Calu3 (cell line): ENCODE measurements around the gene KHNYN. TPM values are rescaled to one million over a fixed set of nuclear protein-coding genes. Genes with fewer than 3 reads are reported as not detected.
"Not testable (repeated sequence)": the region's sequence is repeated elsewhere in the genome, so short reads cannot be mapped to it uniquely, and the experiment has no call there.

Source experiments
- BruUV-seq: library from RNA; stranded (reverse); fragments of 400-500 nt; replicated peaks from 2 replicates; lab custom pipeline; 2021; lab: Mats Ljungman, UMichigan
- CTCF ChIA-PET: fragments of 300-600 bp; sonication (Branson Sonifier 250); formaldehyde crosslinking; loops from one replicate; lab custom pipeline; 2022; ENCODE audit warnings: antibody characterized with exemption; lab: Charles Lee
- DNase-seq: peaks from one replicate; pipeline ENCODE4 v3.0.0; 2022
- H3K27ac Mint-ChIP-seq: one replicate; pipeline ENCODE4 v1.8.0; 2022; ENCODE audit warnings: mixed read lengths; ENCODE audit not compliant: unreplicated experiment
- H3K27me3 Mint-ChIP-seq: one replicate; pipeline ENCODE4 v1.8.0; 2022; ENCODE audit warnings: mixed read lengths; ENCODE audit not compliant: unreplicated experiment
- H3K36me3 Mint-ChIP-seq: one replicate; pipeline ENCODE4 v1.8.0; 2022; ENCODE audit warnings: mild to moderate bottlenecking, moderate library complexity, mixed read lengths; ENCODE audit not compliant: insufficient read depth, unreplicated experiment
- H3K4me1 Mint-ChIP-seq: one replicate; pipeline ENCODE4 v1.8.0; 2022; ENCODE audit warnings: mild to moderate bottlenecking, low read depth, mixed read lengths; ENCODE audit not compliant: unreplicated experiment
- H3K4me3 Mint-ChIP-seq: one replicate; pipeline ENCODE4 v1.8.0; 2022; ENCODE audit warnings: mild to moderate bottlenecking, low read depth, moderate library complexity, mixed read lengths; ENCODE audit not compliant: unreplicated experiment
- H3K9me3 Mint-ChIP-seq: one replicate; pipeline ENCODE4 v1.8.0; 2022; ENCODE audit warnings: low read depth, mixed read lengths; ENCODE audit not compliant: unreplicated experiment
- intact Hi-C: fragments of 100-400 bp; cut with micrococcal nuclease; formaldehyde crosslinking; loops from one replicate; pipeline ENCODE4 v1.10.0; 2022; ENCODE audit not compliant: unreplicated experiment
- total RNA-seq: library from RNA; stranded (reverse); gene quantifications from 2 replicates; pipeline ENCODE4 v1.2.3, GENCODE V29; 2022
- TF ChIP-seq, protein P1 (sequence below): fragments of 200-600 bp; IDR thresholded peaks from one replicate; pipeline ENCODE4 v1.8.0; 2022; ENCODE audit warnings: antibody characterized with exemption; ENCODE audit not compliant: unreplicated experiment

The KHNYN gene
- total RNA-seq, 1 experiment from 2014 or later, result 47.6 TPM

DNA sequence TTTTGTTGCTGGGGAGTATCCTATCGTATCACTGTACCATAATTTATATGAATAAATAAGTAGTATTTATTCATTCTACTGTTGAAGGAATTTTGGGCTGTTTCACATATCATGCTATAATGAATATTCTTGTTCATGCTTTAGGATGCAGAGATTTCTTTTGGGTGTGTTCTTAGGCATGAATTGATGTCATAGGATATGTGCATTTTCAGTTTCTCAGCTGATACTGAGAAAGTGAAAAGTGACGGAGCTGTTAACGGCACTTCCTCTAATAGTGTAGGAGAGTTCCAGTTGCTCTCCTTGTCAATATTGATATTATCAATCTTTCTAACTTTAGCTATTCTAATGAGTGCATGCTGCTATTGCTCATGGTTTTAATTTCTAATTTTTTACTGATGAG is 36.1 kb downstream of the KHNYN start:
- peaks cover 11% of the 10 kb centered on the region for H3K4me1 Mint-ChIP-seq
- H3K27ac Mint-ChIP-seq, result no peak overlapping the region
- H3K27me3 Mint-ChIP-seq, result no peaks in the 10 kb centered on the region
- peaks cover 3% of the 10 kb centered on the region for H3K9me3 Mint-ChIP-seq
- TF ChIP-seq, protein P1, sequence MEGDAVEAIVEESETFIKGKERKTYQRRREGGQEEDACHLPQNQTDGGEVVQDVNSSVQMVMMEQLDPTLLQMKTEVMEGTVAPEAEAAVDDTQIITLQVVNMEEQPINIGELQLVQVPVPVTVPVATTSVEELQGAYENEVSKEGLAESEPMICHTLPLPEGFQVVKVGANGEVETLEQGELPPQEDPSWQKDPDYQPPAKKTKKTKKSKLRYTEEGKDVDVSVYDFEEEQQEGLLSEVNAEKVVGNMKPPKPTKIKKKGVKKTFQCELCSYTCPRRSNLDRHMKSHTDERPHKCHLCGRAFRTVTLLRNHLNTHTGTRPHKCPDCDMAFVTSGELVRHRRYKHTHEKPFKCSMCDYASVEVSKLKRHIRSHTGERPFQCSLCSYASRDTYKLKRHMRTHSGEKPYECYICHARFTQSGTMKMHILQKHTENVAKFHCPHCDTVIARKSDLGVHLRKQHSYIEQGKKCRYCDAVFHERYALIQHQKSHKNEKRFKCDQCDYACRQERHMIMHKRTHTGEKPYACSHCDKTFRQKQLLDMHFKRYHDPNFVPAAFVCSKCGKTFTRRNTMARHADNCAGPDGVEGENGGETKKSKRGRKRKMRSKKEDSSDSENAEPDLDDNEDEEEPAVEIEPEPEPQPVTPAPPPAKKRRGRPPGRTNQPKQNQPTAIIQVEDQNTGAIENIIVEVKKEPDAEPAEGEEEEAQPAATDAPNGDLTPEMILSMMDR, result no peak
- H3K4me3 Mint-ChIP-seq, result no peak overlapping the region
- intact Hi-C loops, result no loop called here
- BruUV-seq, result no TSS peak
- no peak for DNase-seq
- CTCF ChIA-PET, result no interaction called here
- H3K36me3 Mint-ChIP-seq, result peaks cover 4% of the 10 kb centered on the region

DNA sequence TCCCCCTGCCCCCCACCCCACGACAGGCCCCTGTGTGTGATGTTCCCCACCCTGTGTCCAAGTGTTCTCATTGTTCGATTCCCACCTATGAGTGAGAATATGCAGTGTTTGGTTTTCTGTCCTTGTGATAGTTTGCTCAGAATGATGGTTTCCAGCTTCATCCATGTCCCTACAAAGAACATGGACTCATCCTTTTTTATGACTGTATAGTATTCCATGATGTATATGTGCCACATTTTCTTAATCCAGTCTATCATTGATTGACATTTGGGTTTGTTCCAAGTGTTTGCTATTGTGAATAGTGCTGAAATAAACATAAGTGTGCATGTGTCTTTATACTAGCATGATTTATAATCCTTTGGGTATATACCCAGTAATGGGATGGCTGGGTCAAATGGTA is 40.7 kb downstream of the KHNYN start:
- H3K27me3 Mint-ChIP-seq, H3K9me3 Mint-ChIP-seq, BruUV-seq, H3K4me1 Mint-ChIP-seq, H3K4me3 Mint-ChIP-seq, intact Hi-C loops, DNase-seq, H3K36me3 Mint-ChIP-seq, H3K27ac Mint-ChIP-seq, CTCF ChIA-PET: not testable (repeated sequence)

DNA sequence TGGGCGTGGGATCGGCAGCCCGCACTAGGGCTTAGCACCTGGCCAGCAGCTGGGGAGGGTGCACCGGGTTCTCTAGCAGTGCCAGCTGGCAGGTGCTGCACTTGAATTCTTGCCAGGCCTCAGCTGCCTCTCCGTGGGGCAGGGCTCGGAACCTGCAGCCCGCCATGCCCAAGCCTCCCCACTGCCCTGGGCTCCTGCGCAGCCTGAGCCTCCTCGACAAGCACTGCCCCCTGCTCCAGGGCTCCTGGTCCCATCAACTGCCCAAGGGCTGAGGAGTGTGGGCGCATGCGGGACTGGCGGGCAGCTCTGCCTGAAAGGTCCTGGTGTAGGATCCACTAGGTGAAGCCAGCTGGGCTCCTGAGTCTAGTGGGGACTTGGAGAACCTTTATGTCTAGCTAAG is 43.5 kb downstream of the KHNYN start:
- Mint-ChIP-seq H3K4me3 (no peak overlapping the region), H3K27ac (no peak overlapping the region), H3K36me3 (no peaks in the 10 kb centered on the region), H3K9me3 (peaks cover 2% of the 10 kb centered on the region), H3K27me3 (no peaks in the 10 kb centered on the region), H3K4me1 (no peaks in the 10 kb centered on the region)
- intact Hi-C loops, result no loop called here
- no TSS peak for BruUV-seq
- CTCF ChIA-PET, result no interaction called here
- TF ChIP-seq, protein P1, result no peak
- DNase-seq, result no peak

DNA sequence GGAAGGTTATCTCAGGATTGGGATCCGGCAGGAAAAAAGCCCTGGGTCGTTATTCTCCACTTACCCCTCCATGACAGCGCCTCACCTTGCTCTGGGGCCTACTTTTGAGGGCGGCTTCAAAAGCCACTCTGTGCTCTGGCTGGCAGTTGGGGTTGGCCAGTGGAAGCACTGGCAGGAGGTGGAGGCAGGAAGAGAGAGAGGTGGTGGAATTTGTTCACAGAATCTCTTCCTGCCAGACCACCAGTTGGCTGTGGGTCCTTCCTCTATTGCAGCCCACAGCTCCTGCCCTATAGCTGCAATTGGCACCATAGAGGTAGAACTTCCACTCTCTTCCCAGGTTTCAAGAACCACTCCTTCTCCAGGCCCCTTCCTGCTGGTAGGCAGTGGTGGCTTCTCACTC is 45.5 kb downstream of the KHNYN start:
- H3K27ac Mint-ChIP-seq, result no peak overlapping the region
- H3K4me1 Mint-ChIP-seq, result no peaks in the 10 kb centered on the region
- no peaks in the 10 kb centered on the region for H3K27me3 Mint-ChIP-seq
- DNase-seq, result no peak
- intact Hi-C loops, result no loop called here
- H3K36me3 Mint-ChIP-seq, result no peaks in the 10 kb centered on the region
- CTCF ChIA-PET, result no interaction called here
- TF ChIP-seq, protein P1, result no peak
- BruUV-seq, result no TSS peak
- H3K4me3 Mint-ChIP-seq, result no peak overlapping the region
- peaks cover 2% of the 10 kb centered on the region for H3K9me3 Mint-ChIP-seq

DNA sequence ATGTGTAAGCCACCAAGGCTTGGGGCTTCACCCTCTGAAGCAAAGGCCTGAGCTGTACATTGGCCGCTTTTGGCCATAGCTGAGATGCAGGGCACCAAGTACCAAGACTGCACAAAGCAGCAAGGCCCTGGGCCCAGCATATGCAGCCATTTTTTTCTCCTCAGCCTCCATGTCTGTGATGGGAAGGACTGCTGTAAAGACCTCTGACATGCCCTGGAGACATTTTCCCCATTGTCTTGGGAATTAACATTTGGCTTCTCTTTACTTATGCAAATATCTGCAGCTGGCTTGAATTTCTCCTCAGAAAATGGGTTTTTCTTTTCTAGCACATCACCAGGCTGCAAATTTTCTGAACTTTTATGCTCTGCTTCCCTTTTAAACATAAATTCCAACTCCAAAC is 50.2 kb downstream of the KHNYN start:
- H3K36me3 Mint-ChIP-seq, H3K4me1 Mint-ChIP-seq, BruUV-seq, CTCF ChIA-PET, H3K4me3 Mint-ChIP-seq, H3K27ac Mint-ChIP-seq, H3K27me3 Mint-ChIP-seq, DNase-seq, H3K9me3 Mint-ChIP-seq: not testable (repeated sequence)
- intact Hi-C loops, result loop anchor here (10.0 kb wide), 1 partner anchor 195 kb away; no protein-coding TSS in a partner anchor
